SH-SY5Y (cell line): Measurements from ENCODE around the gene RGS7.

ENCODE experiments used
- GATA2 ChIP-seq: IDR thresholded peaks from 2 replicates; pipeline ENCODE4 v1.6.1; 2011; ENCODE audit warnings: mild to moderate bottlenecking, low read depth, low read length
- GATA3 ChIP-seq: IDR thresholded peaks from 2 replicates; pipeline ENCODE4 v1.6.1; 2011; ENCODE audit warnings: low read depth, mild to moderate bottlenecking, low read length, moderate library complexity

GRCh38 chr1:241139047-241139446 is 218.0 kb downstream of the RGS7 start:
- TF ChIP-seq GATA2: no peak
- TF ChIP-seq GATA3: no peak
